H9 (cell line): ENCODE measurements around the gene CHML. TPM values are rescaled to one million over a fixed set of nuclear protein-coding genes. Genes with fewer than 3 reads are reported as not detected.

Experiments
- DNase-seq: peaks from one replicate; pipeline ENCODE4 v3.0.0-alpha.2; 2017
- H2AFZ ChIP-seq: one replicate; pipeline ENCODE4 v1.6.1; 2013; ENCODE audit warnings: mild to moderate bottlenecking, low read length, control low read depth, moderate library complexity
- H2AK5ac ChIP-seq: 2 replicates; pipeline ENCODE4 v1.6.1; 2013; ENCODE audit warnings: low read length, control low read depth, mixed read lengths; ENCODE audit not compliant: insufficient read length
- H2BK120ac ChIP-seq: one replicate; pipeline ENCODE4 v1.6.1; 2013; ENCODE audit warnings: low read depth, mild to moderate bottlenecking, low read length, control low read depth, inconsistent platforms; ENCODE audit not compliant: poor library complexity, severe bottlenecking
- H2BK12ac ChIP-seq: 2 replicates; pipeline ENCODE4 v1.6.1; 2013; ENCODE audit warnings: low read length, control low read depth, mixed read lengths, low read depth; ENCODE audit not compliant: insufficient read length
- H2BK15ac ChIP-seq: 2 replicates; pipeline ENCODE4 v1.6.1; 2013; ENCODE audit warnings: low read depth, low read length, control low read depth
- H2BK20ac ChIP-seq: one replicate; pipeline ENCODE4 v1.6.1; 2013; ENCODE audit warnings: low read depth, mild to moderate bottlenecking, low read length, control low read depth, inconsistent platforms; ENCODE audit not compliant: poor library complexity, severe bottlenecking
- H2BK5ac ChIP-seq: 2 replicates; pipeline ENCODE4 v1.6.1; 2013; ENCODE audit warnings: low read length, control low read depth, mixed read lengths; ENCODE audit not compliant: insufficient read length
- H3K14ac ChIP-seq: 2 replicates; pipeline ENCODE4 v1.6.1; 2013; ENCODE audit warnings: low read length, control low read depth; ENCODE audit not compliant: insufficient read depth
- H3K18ac ChIP-seq: 2 replicates; pipeline ENCODE4 v1.6.1; 2013; ENCODE audit warnings: low read depth, mild to moderate bottlenecking, mixed read lengths, low read length, control low read depth; ENCODE audit not compliant: insufficient read length
- H3K23ac ChIP-seq: 2 replicates; pipeline ENCODE4 v1.6.1; 2013; ENCODE audit warnings: low read length, control low read depth, mixed read lengths, low read depth; ENCODE audit not compliant: insufficient read length
- H3K23me2 ChIP-seq: 2 replicates; pipeline ENCODE4 v1.6.1; 2013; ENCODE audit warnings: low read depth, mild to moderate bottlenecking, mixed read lengths, low read length, control low read depth; ENCODE audit not compliant: insufficient read length, poor library complexity, severe bottlenecking
- H3K27ac ChIP-seq: 2 replicates; pipeline ENCODE4 v1.5.1; 2013; ENCODE audit warnings: low read length, control low read depth, mixed read lengths, low read depth; ENCODE audit not compliant: insufficient read length
- H3K27me3 ChIP-seq: 2 replicates; pipeline ENCODE4 v1.6.1; 2013; ENCODE audit warnings: low read length, control low read depth, inconsistent platforms; ENCODE audit not compliant: insufficient read depth
- H3K4ac ChIP-seq: 2 replicates; pipeline ENCODE4 v1.6.1; 2013; ENCODE audit warnings: low read depth, mild to moderate bottlenecking, control low read depth, inconsistent platforms, low read length, moderate library complexity
- H3K4me1 ChIP-seq: 2 replicates; pipeline ENCODE4 v1.6.1; 2013; ENCODE audit warnings: low read length, control low read depth, inconsistent platforms; ENCODE audit not compliant: insufficient read depth
- H3K4me2 ChIP-seq: 2 replicates; pipeline ENCODE4 v1.6.1; 2013; ENCODE audit warnings: low read length, control low read depth, mixed read lengths; ENCODE audit not compliant: insufficient read length, insufficient read depth
- H3K56ac ChIP-seq: 2 replicates; pipeline ENCODE4 v1.6.1; 2013; ENCODE audit warnings: low read depth, mild to moderate bottlenecking, mixed read lengths, low read length, control low read depth; ENCODE audit not compliant: insufficient read length
- H3K79me1 ChIP-seq: 2 replicates; pipeline ENCODE4 v1.6.1; 2013; ENCODE audit warnings: low read depth, mild to moderate bottlenecking, moderate library complexity, low read length, control low read depth, inconsistent platforms; ENCODE audit not compliant: insufficient read depth, poor library complexity, severe bottlenecking
- H3K79me2 ChIP-seq: 2 replicates; pipeline ENCODE4 v1.6.1; 2013; ENCODE audit warnings: low read length, control low read depth, inconsistent platforms; ENCODE audit not compliant: insufficient read depth
- H3K9ac ChIP-seq: 2 replicates; pipeline ENCODE4 v1.6.1; 2013; ENCODE audit warnings: low read length, control low read depth, mixed read lengths; ENCODE audit not compliant: insufficient read length; ENCODE audit errors: extremely low read depth
- H3K9me3 ChIP-seq: one replicate; pipeline ENCODE4 v1.6.1; 2013; ENCODE audit warnings: low read depth, low read length, inconsistent platforms; ENCODE audit not compliant: control insufficient read depth
- H3T11ph ChIP-seq: one replicate; pipeline ENCODE4 v1.6.1; 2013; ENCODE audit warnings: mild to moderate bottlenecking, low read length, control low read depth, inconsistent platforms
- H4K20me1 ChIP-seq: one replicate; pipeline ENCODE4 v1.6.1; 2013; ENCODE audit not compliant: control insufficient read depth, insufficient read length, insufficient read depth
- H4K5ac ChIP-seq: 2 replicates; pipeline ENCODE4 v1.6.1; 2013; ENCODE audit warnings: low read depth, mild to moderate bottlenecking, mixed read lengths, low read length, control low read depth; ENCODE audit not compliant: insufficient read length
- H4K8ac ChIP-seq: replicated peaks from 2 replicates; pipeline ENCODE4 v1.6.1; 2013; ENCODE audit warnings: low read length, control low read depth, mixed read lengths, low read depth; ENCODE audit not compliant: insufficient read length
- H4K91ac ChIP-seq: 2 replicates; pipeline ENCODE4 v1.6.1; 2013; ENCODE audit warnings: low read depth, mild to moderate bottlenecking, moderate library complexity, mixed read lengths, low read length, control low read depth; ENCODE audit not compliant: insufficient read length
- H3K27ac Mint-ChIP-seq, 3 experiments: 2 replicates in 2 of 3; 3 replicates in 1 of 3; pipeline ENCODE4 v1.8.0; 2020 to 2021; ENCODE audit warnings: mixed read lengths in 3 of 3, mild to moderate bottlenecking in 1 of 3, moderate library complexity in 1 of 3
- H3K27me3 Mint-ChIP-seq: 2 replicates; pipeline ENCODE4 v1.8.0; 2021; ENCODE audit warnings: low read depth, mild to moderate bottlenecking, moderate library complexity, mixed read lengths
- H3K36me3 Mint-ChIP-seq, 3 experiments: 2 replicates in 2 of 3; 3 replicates in 1 of 3; pipeline ENCODE4 v1.8.0; 2020 to 2021; ENCODE audit warnings: low read depth in 3 of 3, mixed read lengths in 3 of 3; ENCODE audit not compliant: insufficient read depth in 1 of 3
- H3K4me1 Mint-ChIP-seq, 2 experiments: 2 replicates each; pipeline ENCODE4 v1.8.0; 2020; ENCODE audit warnings: mixed read lengths in 2 of 2
- H3K4me3 Mint-ChIP-seq, 2 experiments: 2 replicates in 1 of 2; 3 replicates in 1 of 2; pipeline ENCODE4 v1.8.0; 2020 to 2021; ENCODE audit warnings: mild to moderate bottlenecking in 2 of 2, mixed read lengths in 2 of 2, moderate library complexity in 1 of 2
- H3K9me3 Mint-ChIP-seq, 2 experiments: 2 replicates in 1 of 2; 3 replicates in 1 of 2; pipeline ENCODE4 v1.8.0; 2020; ENCODE audit warnings: mild to moderate bottlenecking in 2 of 2, mixed read lengths in 2 of 2, moderate library complexity in 1 of 2
- CTCF ChIP-seq: fragments of 200-600 bp; sonication (generic); conservative IDR thresholded peaks from 3 replicates; pipeline ENCODE4 v1.8.0; 2021; ENCODE audit warnings: antibody characterized with exemption, mild to moderate bottlenecking
- WGBS: extraction: QIAGEN DNeasy Blood & Tissue Kit; methylation state at CpG from one replicate; pipeline ENCODE4 v1.1.7; 2013; ENCODE audit warnings: missing lambda C conversion rate, low lambda C conversion rate, mixed read lengths; ENCODE audit not compliant: insufficient read length; ENCODE audit errors: extremely low coverage; 5-methylcytosine and 5-hydroxymethylcytosine counted together
- total RNA-seq: library from RNA; stranded (reverse); gene quantifications from 2 replicates; pipeline ENCODE4 v1.2.1, GENCODE V29; 2021

CHML gene
- total RNA-seq, 1 experiment from 2014 or later = 45.7 TPM

- H4K8ac ChIP-seq = no peak overlapping the region
- no peak overlapping the region for H2AK5ac ChIP-seq
- no peak for TF ChIP-seq CTCF
- H2AFZ ChIP-seq = no peak overlapping the region
- no peak overlapping the region for H3K18ac ChIP-seq
- no peak overlapping the region for H3K56ac ChIP-seq
- no peak overlapping the region for H3K14ac ChIP-seq
- H3K4me2 ChIP-seq = no peak overlapping the region
- H4K20me1 ChIP-seq = no peaks in the 10 kb centered on the region
- WGBS = no CpG with 5 or more reads among the region's 1 CpG
- Mint-ChIP-seq H3K27ac (no peak overlapping the region), H3K9me3 (no peaks in the 10 kb centered on the region), H3K27me3 (no peaks in the 10 kb centered on the region), H3K36me3 (no peaks in the 10 kb centered on the region), H3K4me3 (no peak overlapping the region), H3K4me1 (peaks cover 0 to 3% of the 10 kb centered on the region in 2 experiments; a peak in 1 of 4 replicates)
- H2BK5ac ChIP-seq = no peak overlapping the region
- no peak overlapping the region for H3T11ph ChIP-seq
- no peaks in the 10 kb centered on the region for H3K4me1 ChIP-seq
- no peak overlapping the region for H3K23ac ChIP-seq
- no peak overlapping the region for H3K27ac ChIP-seq
- no peaks in the 10 kb centered on the region for H3K27me3 ChIP-seq
- no peak overlapping the region for H2BK120ac ChIP-seq
- no peaks in the 10 kb centered on the region for H3K9me3 ChIP-seq
- no peaks in the 10 kb centered on the region for H3K79me2 ChIP-seq
- no peak overlapping the region for H2BK20ac ChIP-seq
- no peak overlapping the region for H4K5ac ChIP-seq
- H2BK15ac ChIP-seq = no peak overlapping the region
- no peak overlapping the region for H2BK12ac ChIP-seq
- H3K23me2 ChIP-seq = no peaks in the 10 kb centered on the region
- DNase-seq = no peak
- no peak overlapping the region for H3K4ac ChIP-seq
- H3K79me1 ChIP-seq = no peaks in the 10 kb centered on the region
- no peak overlapping the region for H3K9ac ChIP-seq
- no peak overlapping the region for H4K91ac ChIP-seq
Measured at GRCh38 chr1:241654019-241654418, 13.8 kb upstream of the CHML start.
